GM23248 (cell line): ENCODE measurements around the gene PCDHGA1. TPM values are rescaled to one million over a fixed set of nuclear protein-coding genes. Genes with fewer than 3 reads are reported as not detected.
A peak's percentile ranks its signal among the peaks of the same experiment; 100 is the strongest.

Experiments
- DNase-seq: peaks from one replicate; pipeline ENCODE4 v3.0.0-alpha.2; 2015
- H2AFZ ChIP-seq: fragments of 200-600 bp; sonication (generic); 2 replicates; pipeline ENCODE4 v1.6.1; 2016; ENCODE audit warnings: antibody characterized with exemption
- H3F3A ChIP-seq: fragments of 200-600 bp; sonication (generic); 2 replicates; pipeline ENCODE4 v1.6.1; 2016; ENCODE audit warnings: mild to moderate bottlenecking, antibody characterized with exemption, mixed run types; ENCODE audit not compliant: insufficient read depth
- H3K27ac ChIP-seq: fragments of 200-600 bp; sonication (generic); 2 replicates; pipeline ENCODE4 v1.5.1; 2016; ENCODE audit warnings: mild to moderate bottlenecking
- H3K27me3 ChIP-seq: fragments of 200-600 bp; sonication (generic); replicated peaks from 2 replicates; pipeline ENCODE4 v1.6.1; 2016; ENCODE audit warnings: mild to moderate bottlenecking; ENCODE audit not compliant: insufficient read depth
- H3K36me3 ChIP-seq: fragments of 200-600 bp; sonication (generic); 2 replicates; pipeline ENCODE4 v1.6.1; 2016; ENCODE audit warnings: low read depth, mild to moderate bottlenecking
- H3K4me1 ChIP-seq: fragments of 200-600 bp; sonication (generic); 2 replicates; pipeline ENCODE4 v1.6.1; 2016; ENCODE audit warnings: mild to moderate bottlenecking; ENCODE audit not compliant: insufficient read depth
- H3K4me2 ChIP-seq: fragments of 200-600 bp; sonication (generic); one replicate; pipeline ENCODE4 v1.6.1; 2016; ENCODE audit warnings: mild to moderate bottlenecking; ENCODE audit not compliant: unreplicated experiment
- H3K4me3 ChIP-seq: fragments of 200-600 bp; sonication (generic); 2 replicates; pipeline ENCODE4 v1.5.1; 2016; ENCODE audit warnings: mild to moderate bottlenecking
- H3K79me2 ChIP-seq: fragments of 200-600 bp; sonication (generic); 2 replicates; pipeline ENCODE4 v1.6.1; 2016; ENCODE audit warnings: mild to moderate bottlenecking; ENCODE audit not compliant: insufficient read depth
- H3K9ac ChIP-seq: fragments of 200-600 bp; sonication (generic); 2 replicates; pipeline ENCODE4 v1.6.1; 2016; ENCODE audit warnings: mild to moderate bottlenecking
- H3K9me2 ChIP-seq: fragments of 200-600 bp; sonication (generic); 2 replicates; pipeline ENCODE4 v1.6.1; 2016; ENCODE audit warnings: mixed run types, mild to moderate bottlenecking, moderate library complexity; ENCODE audit not compliant: insufficient read depth
- H3K9me3 ChIP-seq: fragments of 200-600 bp; sonication (generic); one replicate; pipeline ENCODE4 v1.6.1; 2017; ENCODE audit warnings: low read depth
- H4K20me1 ChIP-seq: fragments of 200-600 bp; sonication (generic); 2 replicates; pipeline ENCODE4 v1.6.0; 2016; ENCODE audit not compliant: insufficient read depth
- EZH2 ChIP-seq: fragments of 200-600 bp; sonication (generic); IDR thresholded peaks from 2 replicates; pipeline ENCODE4 v1.6.1; 2018; ENCODE audit warnings: antibody characterized with exemption, mild to moderate bottlenecking; ENCODE audit not compliant: insufficient read depth, poor library complexity, severe bottlenecking
- EZH2phosphoT487 ChIP-seq: fragments of 200-600 bp; sonication (generic); IDR thresholded peaks from 2 replicates; pipeline ENCODE4 v1.6.1; 2018; ENCODE audit warnings: antibody characterized with exemption, moderate library complexity, mild to moderate bottlenecking, low read depth; ENCODE audit not compliant: insufficient read depth
- WGBS, 2 experiments: methylation state at CpG; one replicate each; pipeline ENCODE4 v1.1.6; 2015 to 2017; ENCODE audit warnings: low lambda C conversion rate in 2 of 2, low coverage in 1 of 2; ENCODE audit errors: missing lambda C conversion rate in 2 of 2; 5-methylcytosine and 5-hydroxymethylcytosine counted together
- in situ Hi-C: fragments of 300-500 bp; cut with MboI; formaldehyde crosslinking; loops from 2 replicates; pipeline ENCODE4 v1.15.0; 2020
- polyA plus RNA-seq: library from polyadenylated mRNA; unstranded; fragments of >200 nt; fragmentation: Nextera tagmentation; extraction: Ambion mirVana; gene quantifications from 2 replicates; pipeline ENCODE4 v1.2.1, GENCODE V29; 2016
- total RNA-seq: library from RNA; depleted of rRNA; stranded (reverse); fragments of >200 nt; shearing (Covaris generic); gene quantifications from 2 replicates; pipeline ENCODE4 v1.2.3, GENCODE V29; 2014

Gene PCDHGA1
- total and polyA plus RNA-seq, 2 experiments from 2014 or later: 0.63 to 1.8 TPM

DNA sequence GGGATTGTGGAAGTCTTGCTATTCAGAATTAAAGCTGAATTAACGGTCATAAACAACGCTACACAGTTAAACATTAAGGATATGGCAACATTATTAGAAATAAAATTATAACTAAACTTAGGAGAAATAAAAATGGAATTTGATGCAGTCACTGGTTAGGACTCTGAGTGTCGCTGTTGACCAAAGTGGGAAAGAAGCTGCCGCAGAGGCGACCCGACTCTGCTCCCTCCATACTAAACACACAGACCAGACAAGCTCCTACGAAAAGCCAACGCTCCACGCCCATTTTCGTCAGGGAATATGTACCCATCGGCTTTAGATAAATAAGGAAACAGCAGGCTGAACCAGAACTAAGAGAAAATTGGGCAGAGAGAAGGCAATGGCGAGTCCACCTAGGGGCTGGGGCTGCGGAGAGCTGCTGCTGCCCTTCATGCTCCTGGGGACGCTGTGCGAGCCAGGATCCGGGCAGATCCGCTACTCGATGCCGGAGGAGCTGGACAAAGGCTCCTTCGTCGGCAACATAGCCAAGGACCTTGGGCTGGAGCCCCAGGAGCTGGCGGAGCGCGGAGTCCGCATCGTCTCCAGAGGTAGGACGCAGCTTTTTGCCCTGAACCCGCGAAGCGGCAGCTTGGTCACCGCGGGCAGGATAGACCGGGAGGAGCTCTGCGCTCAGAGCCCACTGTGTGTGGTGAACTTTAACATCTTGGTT, 33.8 kb downstream of the PCDHGA1 start, which contains the start of gene PCDHGA5:
PCDHGA5 (plus strand) TSS at position 211 of the 709 bp plus-strand sequence; CDS start at position 380, 169 bp downstream.
- Histone ChIP-seq H3K9me3 (peaks cover 3% of the 10 kb centered on the region), H3K27ac (no peak within 1 kb of the TSS), H2AFZ (no peak within 1 kb of the TSS), H3K4me3 (no peak within 1 kb of the TSS), H3F3A (no peaks in the 10 kb centered on the region), H3K9me2 (no peaks in the 10 kb centered on the region), H3K9ac (no peak within 1 kb of the TSS), H4K20me1 (no peaks in the 10 kb centered on the region), H3K27me3 (no peaks in the 10 kb centered on the region), H3K36me3 (no peaks in the 10 kb centered on the region; the same call in 1 of the 2 replicates), H3K4me1 (no peaks in the 10 kb centered on the region), H3K79me2 (no peaks in the 10 kb centered on the region), H3K4me2 (no peak within 1 kb of the TSS)
- TF ChIP-seq EZH2 (no peak), EZH2phosphoT487 (no peak)
- 22 to 24% methylated on average over 34 of the region's 34 CpGs for WGBS, 2 experiments
- no peak for DNase-seq
- in situ Hi-C loops: no loop called here

- Histone ChIP-seq H3K9me3 (peaks cover 3% of the 10 kb centered on the region), H3K27me3 (no peaks in the 10 kb centered on the region)
- 43 to 49% methylated on average over 37 to 44 of the region's 46 CpGs for WGBS, 2 experiments
Observed at GRCh38 chr5:141366016-141366896, 35.9 kb downstream of the PCDHGA1 start.

GRCh38 chr5:141369994-141370848, 39.9 kb downstream of the PCDHGA1 start, which contains the start of gene PCDHGB3:
PCDHGB3 (plus strand) TSS chr5:141370242; CDS start chr5:141370395, 153 bp downstream.
- TF ChIP-seq EZH2phosphoT487 (no peak), EZH2 (no peak)
- no peaks in the 10 kb centered on the region for H3K9me2 ChIP-seq
- no peaks in the 10 kb centered on the region for H3K27me3 ChIP-seq
- no peaks in the 10 kb centered on the region for H3K4me1 ChIP-seq
- H4K20me1 ChIP-seq: no peaks in the 10 kb centered on the region
- peak within 1 kb of the TSS; percentile 69 for H2AFZ ChIP-seq
- DNase-seq: peak; percentile 81
- no peaks in the 10 kb centered on the region for H3F3A ChIP-seq
- H3K4me2 ChIP-seq: peak within 1 kb of the TSS; percentile 45
- H3K9ac ChIP-seq: 0 out of 2 replicates have a peak within 1 kb of the TSS, but pooled peaks have one; percentile 3
- no peaks in the 10 kb centered on the region for H3K36me3 ChIP-seq
- H3K27ac ChIP-seq: no peak within 1 kb of the TSS
- H3K4me3 ChIP-seq: peak within 1 kb of the TSS; percentile 59
- no peaks in the 10 kb centered on the region for H3K9me3 ChIP-seq
- in situ Hi-C loops: no loop called here
- WGBS, 2 experiments: 28 to 31% methylated on average over 32 of the region's 32 CpGs
- H3K79me2 ChIP-seq: no peaks in the 10 kb centered on the region

More at GRCh38 chr5:141366016-141366896, 35.9 kb downstream of the PCDHGA1 start:
- DNase-seq: no peak
- Histone ChIP-seq H3K79me2 (no peaks in the 10 kb centered on the region), H3K4me3 (no peak overlapping the region), H3K4me1 (no peaks in the 10 kb centered on the region), H2AFZ (no peak overlapping the region), H3K9me2 (no peaks in the 10 kb centered on the region), H3F3A (no peaks in the 10 kb centered on the region), H3K4me2 (no peak overlapping the region), H4K20me1 (no peaks in the 10 kb centered on the region), H3K27ac (no peak overlapping the region), H3K36me3 (no peaks in the 10 kb centered on the region; the same call in 1 of the 2 replicates), H3K9ac (no peak overlapping the region)
- in situ Hi-C loops: no loop called here
- TF ChIP-seq EZH2phosphoT487 (no peak), EZH2 (no peak)
